Measurements from ENCODE around the gene GRWD1.
A peak's percentile ranks its signal among the peaks of the same experiment; 100 is the strongest.
"Not testable (repeated sequence)": the region's sequence is repeated elsewhere in the genome, so short reads cannot be mapped to it uniquely, and the experiment has no call there.

GRWD1 gene

DNA sequence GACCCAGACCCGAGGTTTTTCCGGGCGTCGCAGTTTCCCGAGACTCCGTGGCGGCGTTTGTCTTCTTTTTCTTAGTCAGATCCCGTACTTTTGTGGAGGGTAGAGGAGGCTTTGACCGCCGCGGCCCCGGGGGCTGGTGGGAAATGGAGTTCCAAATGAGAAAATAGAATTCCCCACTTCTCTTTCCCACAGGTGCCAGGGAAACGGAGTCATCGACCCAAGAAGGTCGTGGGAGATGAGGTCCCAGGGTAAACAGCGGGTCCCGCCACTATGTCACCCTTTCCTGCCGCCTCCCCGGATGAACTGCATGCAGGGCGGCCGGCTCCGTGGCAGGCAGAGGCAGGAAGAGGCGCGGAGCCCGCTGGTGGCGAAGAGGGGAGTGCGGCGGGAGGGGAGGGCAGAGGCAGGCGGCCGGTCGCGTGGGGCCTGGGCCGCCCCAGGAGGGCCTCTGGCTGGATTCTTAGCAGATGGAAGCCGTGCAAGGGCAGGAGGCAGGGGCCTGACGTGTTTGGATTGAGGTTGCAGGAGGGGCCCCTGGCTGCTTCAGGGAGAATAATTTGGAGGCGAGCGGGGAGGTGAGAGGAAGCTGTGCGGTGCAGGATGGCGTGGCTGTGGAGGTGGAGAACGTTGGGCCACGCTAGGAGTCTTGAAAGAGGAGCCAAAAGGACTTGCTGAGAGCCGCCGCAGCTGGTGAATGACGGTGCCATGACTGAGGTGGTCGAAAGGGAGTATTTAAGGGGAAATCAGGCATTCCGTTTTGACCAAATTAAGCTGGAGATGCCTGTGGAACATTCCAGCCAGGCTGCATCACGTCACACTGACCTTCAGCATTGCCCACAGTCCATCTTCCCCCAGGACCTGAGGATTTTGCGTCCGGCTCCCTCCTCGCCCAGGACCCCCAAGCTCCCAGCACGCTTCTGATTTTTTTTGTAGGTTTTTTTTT, 35.0 kb downstream of the GRWD1 start:
- DNase-seq (ENCODE audit: low read depth, low spot score): no peak
- peaks cover 2% of the 10 kb centered on the region; the same call in 1 of the 2 replicates for H3K4me1 ChIP-seq (ENCODE audit: control insufficient read depth, insufficient read depth, low read length)
- WGBS (ENCODE audit: insufficient coverage, insufficient read length): no CpG with 5 or more reads among the region's 52 CpGs
- no peaks in the 10 kb centered on the region for H3K9me3 ChIP-seq (ENCODE audit: control insufficient read depth, insufficient read depth, low read length)
- peaks cover 7% of the 10 kb centered on the region for H3K36me3 ChIP-seq (ENCODE audit: control insufficient read depth, insufficient read depth, low read length)
- no peak overlapping the region for H3K27ac ChIP-seq (ENCODE audit: low read length)
- peak overlapping the region; percentile 61; the same call in 1 of the 2 replicates for H3K4me3 ChIP-seq (ENCODE audit: low read length)
- H3K27me3 ChIP-seq (ENCODE audit: control insufficient read depth, insufficient read depth, low read length): no peaks in the 10 kb centered on the region

DNA sequence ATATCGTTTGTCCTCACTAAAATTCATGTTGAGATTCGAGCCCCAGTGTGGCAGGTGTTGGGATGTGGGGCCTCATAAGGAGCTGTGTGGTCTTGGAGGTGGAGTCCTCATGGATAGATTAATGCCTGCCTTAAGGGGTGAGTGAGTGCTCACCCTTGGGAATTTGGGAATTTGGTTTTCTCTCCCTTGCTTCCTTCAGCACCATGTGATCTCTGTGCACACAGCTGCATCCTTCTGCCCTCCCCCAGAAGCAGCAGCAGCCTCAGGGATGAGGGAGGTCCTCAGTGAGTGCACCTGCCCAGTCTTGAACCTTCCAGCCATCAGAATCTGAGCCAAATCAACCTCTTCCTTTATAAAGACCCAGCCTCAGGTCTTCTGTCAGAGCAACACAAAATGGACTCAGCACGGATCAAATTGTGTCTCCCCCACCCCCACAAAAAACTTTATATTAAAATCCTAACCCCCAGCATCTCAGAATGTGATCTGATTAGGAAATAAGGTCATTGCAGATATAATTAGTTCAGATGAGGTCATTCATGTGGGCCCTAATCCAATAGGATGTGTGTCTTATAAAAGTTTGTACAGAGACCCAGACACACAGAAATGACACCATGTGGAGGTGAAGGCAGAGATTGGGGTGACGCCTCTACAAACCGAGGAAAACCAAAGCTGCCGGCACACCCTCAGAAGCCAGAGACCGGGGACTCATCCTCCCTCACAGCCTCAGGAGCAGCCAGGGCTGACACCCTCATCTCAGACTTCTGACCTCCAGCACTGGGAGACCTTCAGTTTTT, 36.3 kb downstream of the GRWD1 start:
- no peak for DNase-seq (ENCODE audit: low read depth, low spot score)
- Histone ChIP-seq H3K27ac (ENCODE audit: low read length) (no peak overlapping the region), H3K27me3 (ENCODE audit: control insufficient read depth, insufficient read depth, low read length) (no peaks in the 10 kb centered on the region), H3K4me1 (ENCODE audit: control insufficient read depth, insufficient read depth, low read length) (peaks cover 2% of the 10 kb centered on the region; the same call in 1 of the 2 replicates), H3K9me3 (ENCODE audit: control insufficient read depth, insufficient read depth, low read length) (no peaks in the 10 kb centered on the region), H3K4me3 (ENCODE audit: low read length) (no peak overlapping the region), H3K36me3 (ENCODE audit: control insufficient read depth, insufficient read depth, low read length) (peaks cover 5% of the 10 kb centered on the region)
- no CpG with 5 or more reads among the region's 7 CpGs for WGBS (ENCODE audit: insufficient coverage, insufficient read length)

GRCh38 chr19:48483301-48483700, 37.5 kb downstream of the GRWD1 start:
- no peak overlapping the region for H3K4me3 ChIP-seq (ENCODE audit: low read length)
- H3K4me1 ChIP-seq (ENCODE audit: control insufficient read depth, insufficient read depth, low read length): peaks cover 2% of the 10 kb centered on the region; the same call in 1 of the 2 replicates
- no peak overlapping the region for H3K27ac ChIP-seq (ENCODE audit: low read length)
- no peaks in the 10 kb centered on the region for H3K9me3 ChIP-seq (ENCODE audit: control insufficient read depth, insufficient read depth, low read length)
- no CpG with 5 or more reads among the region's 3 CpGs for WGBS (ENCODE audit: insufficient coverage, insufficient read length)
- no peaks in the 10 kb centered on the region for H3K27me3 ChIP-seq (ENCODE audit: control insufficient read depth, insufficient read depth, low read length)
- no peak for DNase-seq (ENCODE audit: low read depth, low spot score)
- H3K36me3 ChIP-seq (ENCODE audit: control insufficient read depth, insufficient read depth, low read length): peaks cover 5% of the 10 kb centered on the region; the same call in 1 of the 2 replicates

- Histone ChIP-seq H3K4me1 (ENCODE audit: control insufficient read depth, insufficient read depth, low read length) (peaks cover 2% of the 10 kb centered on the region; the same call in 1 of the 2 replicates), H3K27me3 (ENCODE audit: control insufficient read depth, insufficient read depth, low read length) (no peaks in the 10 kb centered on the region), H3K4me3 (ENCODE audit: low read length) (no peak overlapping the region), H3K9me3 (ENCODE audit: control insufficient read depth, insufficient read depth, low read length) (no peaks in the 10 kb centered on the region), H3K27ac (ENCODE audit: low read length) (no peak overlapping the region), H3K36me3 (ENCODE audit: control insufficient read depth, insufficient read depth, low read length) (0 out of 2 replicates have a peak, but pooled peaks cover 3% of the 10 kb centered on the region)
- no peak for DNase-seq (ENCODE audit: low read depth, low spot score)
- no CpG with 5 or more reads among the region's 16 CpGs for WGBS (ENCODE audit: insufficient coverage, insufficient read length)
These were observed 38.6 kb downstream of the GRWD1 start for GRCh38 chr19:48484247-48484893.

DNA sequence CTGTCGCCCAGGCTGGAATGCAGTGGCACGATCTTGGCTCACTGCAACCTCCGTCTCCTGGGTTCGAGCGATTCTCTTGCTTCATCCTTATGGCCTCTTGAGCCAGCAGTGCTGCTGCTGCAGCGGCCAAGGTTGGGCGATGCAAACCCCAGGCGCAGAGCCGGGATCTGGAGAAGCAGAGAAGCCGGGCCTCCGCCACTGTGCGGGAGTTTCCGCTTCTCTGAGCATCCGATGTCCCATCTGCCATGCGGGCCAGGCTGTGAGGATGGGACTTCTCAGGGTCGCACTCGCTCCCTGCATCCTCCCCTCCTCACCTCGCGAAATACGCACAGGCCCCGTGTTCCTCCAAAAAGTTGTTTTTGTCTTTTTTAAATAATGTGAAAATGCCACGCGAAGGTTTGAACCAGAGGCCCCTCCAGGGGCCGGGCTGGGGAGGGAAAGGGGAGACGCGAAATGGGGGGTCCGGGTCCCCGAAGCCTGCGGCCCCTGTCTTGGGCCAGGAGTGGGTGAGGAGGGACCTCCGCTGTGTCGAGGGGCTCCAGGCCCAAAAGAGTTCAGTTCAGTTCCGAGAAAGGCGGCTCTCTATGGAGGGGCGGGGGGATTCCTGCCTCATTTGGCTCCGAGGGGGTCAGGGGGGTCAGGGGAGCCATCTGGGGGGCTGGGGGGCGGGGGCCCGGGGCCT, 39.3 kb downstream of the GRWD1 start:
- Histone ChIP-seq H3K4me3 (ENCODE audit: low read length) (no peak overlapping the region), H3K36me3 (ENCODE audit: control insufficient read depth, insufficient read depth, low read length) (no peaks in the 10 kb centered on the region), H3K27ac (ENCODE audit: low read length) (no peak overlapping the region), H3K4me1 (ENCODE audit: control insufficient read depth, insufficient read depth, low read length) (peaks cover 2% of the 10 kb centered on the region; the same call in 1 of the 2 replicates), H3K27me3 (ENCODE audit: control insufficient read depth, insufficient read depth, low read length) (no peaks in the 10 kb centered on the region), H3K9me3 (ENCODE audit: control insufficient read depth, insufficient read depth, low read length) (no peaks in the 10 kb centered on the region)
- no CpG with 5 or more reads among the region's 37 CpGs for WGBS (ENCODE audit: insufficient coverage, insufficient read length)
- DNase-seq (ENCODE audit: low read depth, low spot score): no peak

GRCh38 chr19:48486706-48487105, 40.9 kb downstream of the GRWD1 start:
- no CpG with 5 or more reads among the region's 10 CpGs for WGBS (ENCODE audit: insufficient coverage, insufficient read length)
- H3K27ac ChIP-seq (ENCODE audit: low read length); DNase-seq (ENCODE audit: low read depth, low spot score): not testable (repeated sequence)

GRCh38 chr19:48487544-48487943, 41.8 kb downstream of the GRWD1 start:
- no peaks in the 10 kb centered on the region for H3K9me3 ChIP-seq (ENCODE audit: control insufficient read depth, insufficient read depth, low read length)
- H3K4me1 ChIP-seq (ENCODE audit: control insufficient read depth, insufficient read depth, low read length): peaks cover 3% of the 10 kb centered on the region; the same call in 1 of the 2 replicates
- no peak overlapping the region for H3K27ac ChIP-seq (ENCODE audit: low read length)
- no peaks in the 10 kb centered on the region for H3K36me3 ChIP-seq (ENCODE audit: control insufficient read depth, insufficient read depth, low read length)
- no CpG with 5 or more reads among the region's 6 CpGs for WGBS (ENCODE audit: insufficient coverage, insufficient read length)
- DNase-seq (ENCODE audit: low read depth, low spot score): no peak
- no peak overlapping the region for H3K4me3 ChIP-seq (ENCODE audit: low read length)
- H3K27me3 ChIP-seq (ENCODE audit: control insufficient read depth, insufficient read depth, low read length): no peaks in the 10 kb centered on the region

More at GRCh38 chr19:48486706-48487105, 40.9 kb downstream of the GRWD1 start:
- not testable (repeated sequence) for H3K27me3 ChIP-seq (ENCODE audit: control insufficient read depth, insufficient read depth, low read length); H3K4me3 ChIP-seq (ENCODE audit: low read length); H3K4me1 ChIP-seq (ENCODE audit: control insufficient read depth, insufficient read depth, low read length); H3K36me3 ChIP-seq (ENCODE audit: control insufficient read depth, insufficient read depth, low read length); H3K9me3 ChIP-seq (ENCODE audit: control insufficient read depth, insufficient read depth, low read length)

GRCh38 chr19:48487948-48488347, 42.2 kb downstream of the GRWD1 start:
- Histone ChIP-seq H3K27ac (ENCODE audit: low read length) (no peak overlapping the region), H3K4me3 (ENCODE audit: low read length) (no peak overlapping the region), H3K27me3 (ENCODE audit: control insufficient read depth, insufficient read depth, low read length) (no peaks in the 10 kb centered on the region), H3K9me3 (ENCODE audit: control insufficient read depth, insufficient read depth, low read length) (no peaks in the 10 kb centered on the region), H3K36me3 (ENCODE audit: control insufficient read depth, insufficient read depth, low read length) (no peaks in the 10 kb centered on the region), H3K4me1 (ENCODE audit: control insufficient read depth, insufficient read depth, low read length) (peaks cover 3% of the 10 kb centered on the region; the same call in 1 of the 2 replicates)
- WGBS (ENCODE audit: insufficient coverage, insufficient read length): no CpG with 5 or more reads among the region's 8 CpGs
- no peak for DNase-seq (ENCODE audit: low read depth, low spot score)

GRCh38 chr19:48488478-48488877, 42.7 kb downstream of the GRWD1 start:
- no CpG with 5 or more reads among the region's 7 CpGs for WGBS (ENCODE audit: insufficient coverage, insufficient read length)

More at GRCh38 chr19:48488478-48488877, 42.7 kb downstream of the GRWD1 start:
- DNase-seq (ENCODE audit: low read depth, low spot score); H3K27me3 ChIP-seq (ENCODE audit: control insufficient read depth, insufficient read depth, low read length); H3K36me3 ChIP-seq (ENCODE audit: control insufficient read depth, insufficient read depth, low read length); H3K4me1 ChIP-seq (ENCODE audit: control insufficient read depth, insufficient read depth, low read length); H3K27ac ChIP-seq (ENCODE audit: low read length); H3K9me3 ChIP-seq (ENCODE audit: control insufficient read depth, insufficient read depth, low read length); H3K4me3 ChIP-seq (ENCODE audit: low read length): not testable (repeated sequence)
